H1 (cell line): ENCODE results near the gene MARK3. TPM values are rescaled to one million over a fixed set of nuclear protein-coding genes. Genes with fewer than 3 reads are reported as not detected.

ENCODE experiments used
- ASH2L ChIP-seq: fragments of 200-600, 300-600 bp; sonication (generic); IDR thresholded peaks from one replicate; pipeline ENCODE4 v1.7.1; 2017; ENCODE audit warnings: low read length
- GABPA ChIP-seq: IDR thresholded peaks from 2 replicates; pipeline ENCODE4 v1.6.1; 2011; ENCODE audit warnings: mild to moderate bottlenecking, low read length, moderate library complexity, borderline replicate concordance; ENCODE audit not compliant: insufficient read depth
- POLR2A ChIP-seq, 2 experiments: IDR thresholded peaks; 1 replicate in 1 of 2; 2 replicates in 1 of 2; pipeline ENCODE4 v1.6.1; 2011; ENCODE audit warnings: low read depth in 2 of 2, low read length in 2 of 2, mild to moderate bottlenecking in 2 of 2; ENCODE audit errors: control extremely low read depth in 1 of 2
- RXRA ChIP-seq: IDR thresholded peaks from 2 replicates; pipeline ENCODE4 v1.6.1; 2011; ENCODE audit warnings: low read depth, mild to moderate bottlenecking, low read length, moderate library complexity; ENCODE audit not compliant: insufficient read depth
- SIX5 ChIP-seq: IDR thresholded peaks from 2 replicates; pipeline ENCODE4 v1.6.1; 2011; ENCODE audit warnings: mild to moderate bottlenecking, low read depth, low read length
- polyA plus RNA-seq, 7 experiments: library from polyadenylated mRNA; depleted of rRNA in 3 of 7; stranded (reverse) in 5 of 7; unstranded in 2 of 7; fragments of >200 nt in 5 of 7; fragments of 200-250 nt in 2 of 7; gene quantifications; 1 replicate in 5 of 7; 2 replicates in 1 of 7; 4 replicates in 1 of 7; pipeline versions ENCODE4 v1.2.1 to v1.2.3, GENCODE V29; 2011 to 2013; ENCODE audit warnings: missing spikeins in 2 of 7, mixed read lengths in 2 of 7
- total RNA-seq: library from RNA; stranded (reverse); fragmentation: NEBNext Ultra II Directional; extraction: Animal tissue kit (Norgen Biotek cat#: 25700); gene quantifications from 2 replicates; pipeline ENCODE4 v1.2.1, GENCODE V29; 2021
- TF ChIP-seq, protein P1 (sequence below): fragments of 300-600 bp; sonication (generic); IDR thresholded peaks from 2 replicates; pipeline ENCODE4 v1.7.1; 2012; ENCODE audit warnings: low read length, moderate library complexity, mild to moderate bottlenecking, inconsistent platforms; ENCODE audit not compliant: insufficient replicate concordance

The MARK3 gene
- total and polyA plus RNA-seq, 2 of the 8 experiments (the other 6 are each of a cell fraction or from before 2014, with no cell fraction given), result 39.4 to 76.9 TPM

DNA sequence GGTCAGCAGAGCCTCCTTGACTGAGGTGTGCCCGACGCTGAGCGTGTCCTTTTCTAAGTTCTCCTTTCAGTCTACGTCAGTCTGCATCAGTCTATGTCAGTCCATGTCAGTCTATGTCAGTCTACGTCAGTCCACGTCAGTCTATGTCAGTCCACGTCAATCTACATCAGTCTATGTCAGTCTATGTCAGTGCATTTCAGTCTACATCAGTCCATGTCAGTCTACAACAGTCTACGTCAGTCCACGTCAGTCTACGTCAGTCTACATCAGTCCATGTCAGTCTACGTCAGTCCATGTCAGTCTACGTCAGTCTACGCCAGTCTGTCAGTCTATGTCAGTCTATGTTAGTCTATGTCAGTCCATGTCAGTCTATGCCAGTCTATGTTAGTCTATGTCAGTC is 35.2 kb upstream of the MARK3 start (continued):
- TF ChIP-seq, protein P1, sequence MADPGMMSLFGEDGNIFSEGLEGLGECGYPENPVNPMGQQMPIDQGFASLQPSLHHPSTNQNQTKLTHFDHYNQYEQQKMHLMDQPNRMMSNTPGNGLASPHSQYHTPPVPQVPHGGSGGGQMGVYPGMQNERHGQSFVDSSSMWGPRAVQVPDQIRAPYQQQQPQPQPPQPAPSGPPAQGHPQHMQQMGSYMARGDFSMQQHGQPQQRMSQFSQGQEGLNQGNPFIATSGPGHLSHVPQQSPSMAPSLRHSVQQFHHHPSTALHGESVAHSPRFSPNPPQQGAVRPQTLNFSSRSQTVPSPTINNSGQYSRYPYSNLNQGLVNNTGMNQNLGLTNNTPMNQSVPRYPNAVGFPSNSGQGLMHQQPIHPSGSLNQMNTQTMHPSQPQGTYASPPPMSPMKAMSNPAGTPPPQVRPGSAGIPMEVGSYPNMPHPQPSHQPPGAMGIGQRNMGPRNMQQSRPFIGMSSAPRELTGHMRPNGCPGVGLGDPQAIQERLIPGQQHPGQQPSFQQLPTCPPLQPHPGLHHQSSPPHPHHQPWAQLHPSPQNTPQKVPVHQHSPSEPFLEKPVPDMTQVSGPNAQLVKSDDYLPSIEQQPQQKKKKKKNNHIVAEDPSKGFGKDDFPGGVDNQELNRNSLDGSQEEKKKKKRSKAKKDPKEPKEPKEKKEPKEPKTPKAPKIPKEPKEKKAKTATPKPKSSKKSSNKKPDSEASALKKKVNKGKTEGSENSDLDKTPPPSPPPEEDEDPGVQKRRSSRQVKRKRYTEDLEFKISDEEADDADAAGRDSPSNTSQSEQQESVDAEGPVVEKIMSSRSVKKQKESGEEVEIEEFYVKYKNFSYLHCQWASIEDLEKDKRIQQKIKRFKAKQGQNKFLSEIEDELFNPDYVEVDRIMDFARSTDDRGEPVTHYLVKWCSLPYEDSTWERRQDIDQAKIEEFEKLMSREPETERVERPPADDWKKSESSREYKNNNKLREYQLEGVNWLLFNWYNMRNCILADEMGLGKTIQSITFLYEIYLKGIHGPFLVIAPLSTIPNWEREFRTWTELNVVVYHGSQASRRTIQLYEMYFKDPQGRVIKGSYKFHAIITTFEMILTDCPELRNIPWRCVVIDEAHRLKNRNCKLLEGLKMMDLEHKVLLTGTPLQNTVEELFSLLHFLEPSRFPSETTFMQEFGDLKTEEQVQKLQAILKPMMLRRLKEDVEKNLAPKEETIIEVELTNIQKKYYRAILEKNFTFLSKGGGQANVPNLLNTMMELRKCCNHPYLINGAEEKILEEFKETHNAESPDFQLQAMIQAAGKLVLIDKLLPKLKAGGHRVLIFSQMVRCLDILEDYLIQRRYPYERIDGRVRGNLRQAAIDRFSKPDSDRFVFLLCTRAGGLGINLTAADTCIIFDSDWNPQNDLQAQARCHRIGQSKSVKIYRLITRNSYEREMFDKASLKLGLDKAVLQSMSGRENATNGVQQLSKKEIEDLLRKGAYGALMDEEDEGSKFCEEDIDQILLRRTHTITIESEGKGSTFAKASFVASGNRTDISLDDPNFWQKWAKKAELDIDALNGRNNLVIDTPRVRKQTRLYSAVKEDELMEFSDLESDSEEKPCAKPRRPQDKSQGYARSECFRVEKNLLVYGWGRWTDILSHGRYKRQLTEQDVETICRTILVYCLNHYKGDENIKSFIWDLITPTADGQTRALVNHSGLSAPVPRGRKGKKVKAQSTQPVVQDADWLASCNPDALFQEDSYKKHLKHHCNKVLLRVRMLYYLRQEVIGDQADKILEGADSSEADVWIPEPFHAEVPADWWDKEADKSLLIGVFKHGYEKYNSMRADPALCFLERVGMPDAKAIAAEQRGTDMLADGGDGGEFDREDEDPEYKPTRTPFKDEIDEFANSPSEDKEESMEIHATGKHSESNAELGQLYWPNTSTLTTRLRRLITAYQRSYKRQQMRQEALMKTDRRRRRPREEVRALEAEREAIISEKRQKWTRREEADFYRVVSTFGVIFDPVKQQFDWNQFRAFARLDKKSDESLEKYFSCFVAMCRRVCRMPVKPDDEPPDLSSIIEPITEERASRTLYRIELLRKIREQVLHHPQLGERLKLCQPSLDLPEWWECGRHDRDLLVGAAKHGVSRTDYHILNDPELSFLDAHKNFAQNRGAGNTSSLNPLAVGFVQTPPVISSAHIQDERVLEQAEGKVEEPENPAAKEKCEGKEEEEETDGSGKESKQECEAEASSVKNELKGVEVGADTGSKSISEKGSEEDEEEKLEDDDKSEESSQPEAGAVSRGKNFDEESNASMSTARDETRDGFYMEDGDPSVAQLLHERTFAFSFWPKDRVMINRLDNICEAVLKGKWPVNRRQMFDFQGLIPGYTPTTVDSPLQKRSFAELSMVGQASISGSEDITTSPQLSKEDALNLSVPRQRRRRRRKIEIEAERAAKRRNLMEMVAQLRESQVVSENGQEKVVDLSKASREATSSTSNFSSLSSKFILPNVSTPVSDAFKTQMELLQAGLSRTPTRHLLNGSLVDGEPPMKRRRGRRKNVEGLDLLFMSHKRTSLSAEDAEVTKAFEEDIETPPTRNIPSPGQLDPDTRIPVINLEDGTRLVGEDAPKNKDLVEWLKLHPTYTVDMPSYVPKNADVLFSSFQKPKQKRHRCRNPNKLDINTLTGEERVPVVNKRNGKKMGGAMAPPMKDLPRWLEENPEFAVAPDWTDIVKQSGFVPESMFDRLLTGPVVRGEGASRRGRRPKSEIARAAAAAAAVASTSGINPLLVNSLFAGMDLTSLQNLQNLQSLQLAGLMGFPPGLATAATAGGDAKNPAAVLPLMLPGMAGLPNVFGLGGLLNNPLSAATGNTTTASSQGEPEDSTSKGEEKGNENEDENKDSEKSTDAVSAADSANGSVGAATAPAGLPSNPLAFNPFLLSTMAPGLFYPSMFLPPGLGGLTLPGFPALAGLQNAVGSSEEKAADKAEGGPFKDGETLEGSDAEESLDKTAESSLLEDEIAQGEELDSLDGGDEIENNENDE, result no peak
- TF ChIP-seq POLR2A (IDR thresholded peaks at IDR 0.05; ENCODE audit: control extremely low read depth in 1 of 2, low read depth in 2 of 2, low read length in 2 of 2) (no peak), SIX5 (no peak), ASH2L (no peak), GABPA (no peak), RXRA (no peak)
- TF ChIP-seq, all 59 proteins: peak for 0
